Vagina (tissue), 2 donors: Measurements from ENCODE around the gene MEFV. TPM values are rescaled to one million over a fixed set of nuclear protein-coding genes. Genes with fewer than 3 reads are reported as not detected.
"Not testable (repeated sequence)": the region's sequence is repeated elsewhere in the genome, so short reads cannot be mapped to it uniquely, and the experiment has no call there.

Source experiments
- DNase-seq, 2 donors: peaks; one replicate each; pipeline ENCODE4 v3.0.0-alpha.2; 2017; ENCODE audit errors: extremely low spot score in 2 of 2
- H3K27ac ChIP-seq: fragments of 200-600 bp; sonication (generic); one replicate; pipeline ENCODE4 v1.5.1; 2019
- H3K27me3 ChIP-seq: fragments of 200-600 bp; sonication (generic); one replicate; pipeline ENCODE4 v1.5.1; 2019
- H3K36me3 ChIP-seq, 2 donors: fragments of 200-600 bp; sonication (generic); one replicate each; pipeline ENCODE4 v1.5.1; 2017 to 2019
- H3K4me1 ChIP-seq: fragments of 200-600 bp; sonication (generic); one replicate; pipeline ENCODE4 v1.5.1; 2019
- H3K4me3 ChIP-seq, 2 donors: fragments of 200-600 bp; sonication (generic); 1 replicate in 1 of 2; 2 replicates in 1 of 2; pipeline ENCODE4 v1.5.1; 2016 to 2019
- H3K9me3 ChIP-seq: fragments of 200-600 bp; sonication (generic); one replicate; pipeline ENCODE4 v1.5.1; 2019
- POLR2A ChIP-seq, 2 donors: fragments of 450-650 bp; IDR thresholded peaks; one replicate each; pipeline ENCODE4 v1.6.1; 2017; ENCODE audit warnings: antibody characterized with exemption in 2 of 2, mild to moderate bottlenecking in 2 of 2, moderate library complexity in 2 of 2
- POLR2AphosphoS5 ChIP-seq, 2 donors: sonication (generic); formaldehyde crosslinking; IDR thresholded peaks; one replicate each; pipeline ENCODE4 v1.9.0; 2017; ENCODE audit warnings: antibody characterized with exemption in 2 of 2, mild to moderate bottlenecking in 2 of 2, low read depth in 1 of 2; ENCODE audit not compliant: insufficient read depth in 1 of 2
- intact Hi-C: fragments of 100-400 bp; cut with DNase I; formaldehyde crosslinking; loops from one replicate; pipeline ENCODE4 v1.15.1; 2023
- total RNA-seq: library from RNA; depleted of rRNA; stranded (reverse); fragments of >200 nt; gene quantifications from one replicate; pipeline ENCODE4 v1.2.3, GENCODE V29; 2016
- TF ChIP-seq, protein P1 (sequence below), 3 experiments: fragments of 450-650 bp in 2 of 3; fragments of 200-600 bp in 1 of 3; sonication (generic) in 1 of 3; IDR thresholded peaks; one replicate each; pipeline ENCODE4 v1.5.1; 2017 to 2019; ENCODE audit warnings: antibody characterized with exemption in 3 of 3, mild to moderate bottlenecking in 2 of 3, moderate library complexity in 2 of 3

The MEFV gene
- total RNA-seq, 1 donor from 2014 or later: 1.5 TPM

DNA sequence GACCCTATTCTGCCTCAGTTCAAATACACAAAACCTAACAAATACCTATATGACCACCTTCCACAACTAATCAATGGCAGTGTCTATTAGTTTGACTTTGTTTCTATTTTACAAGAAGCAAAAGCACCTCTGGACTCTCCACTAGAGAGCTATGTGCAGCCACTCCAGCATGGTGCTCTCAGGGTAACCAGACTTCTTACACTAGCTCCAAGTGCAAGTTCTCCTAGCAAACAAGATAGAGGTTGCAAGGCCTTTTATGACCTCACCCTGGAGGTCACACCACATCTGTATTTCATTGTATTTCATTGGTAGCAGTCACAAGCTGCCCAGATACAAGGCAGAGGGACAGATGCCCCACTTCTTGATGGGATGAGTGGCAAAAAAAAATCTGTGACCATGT is 18.5 kb upstream of the MEFV start:
- H3K4me3 ChIP-seq: no peak overlapping the region
- no peak for TF ChIP-seq POLR2AphosphoS5 (IDR thresholded peaks at IDR 0.05; ENCODE audit: insufficient read depth in 1 of 2, low read depth in 1 of 2)
- no peak for TF ChIP-seq POLR2A (IDR thresholded peaks at IDR 0.05)
- TF ChIP-seq, protein P1, sequence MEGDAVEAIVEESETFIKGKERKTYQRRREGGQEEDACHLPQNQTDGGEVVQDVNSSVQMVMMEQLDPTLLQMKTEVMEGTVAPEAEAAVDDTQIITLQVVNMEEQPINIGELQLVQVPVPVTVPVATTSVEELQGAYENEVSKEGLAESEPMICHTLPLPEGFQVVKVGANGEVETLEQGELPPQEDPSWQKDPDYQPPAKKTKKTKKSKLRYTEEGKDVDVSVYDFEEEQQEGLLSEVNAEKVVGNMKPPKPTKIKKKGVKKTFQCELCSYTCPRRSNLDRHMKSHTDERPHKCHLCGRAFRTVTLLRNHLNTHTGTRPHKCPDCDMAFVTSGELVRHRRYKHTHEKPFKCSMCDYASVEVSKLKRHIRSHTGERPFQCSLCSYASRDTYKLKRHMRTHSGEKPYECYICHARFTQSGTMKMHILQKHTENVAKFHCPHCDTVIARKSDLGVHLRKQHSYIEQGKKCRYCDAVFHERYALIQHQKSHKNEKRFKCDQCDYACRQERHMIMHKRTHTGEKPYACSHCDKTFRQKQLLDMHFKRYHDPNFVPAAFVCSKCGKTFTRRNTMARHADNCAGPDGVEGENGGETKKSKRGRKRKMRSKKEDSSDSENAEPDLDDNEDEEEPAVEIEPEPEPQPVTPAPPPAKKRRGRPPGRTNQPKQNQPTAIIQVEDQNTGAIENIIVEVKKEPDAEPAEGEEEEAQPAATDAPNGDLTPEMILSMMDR (IDR thresholded peaks at IDR 0.05): no peak
- H3K27me3 ChIP-seq: no peaks in the 10 kb centered on the region
- H3K36me3 ChIP-seq: no peaks in the 10 kb centered on the region
- H3K4me1 ChIP-seq: no peaks in the 10 kb centered on the region
- no peaks in the 10 kb centered on the region for H3K9me3 ChIP-seq
- intact Hi-C loops: loop anchor here (10.0 kb wide), 1 partner anchor 220 kb away; the partner anchor contains the start of gene C16orf90
- no peak for DNase-seq
- H3K27ac ChIP-seq: no peak overlapping the region

DNA sequence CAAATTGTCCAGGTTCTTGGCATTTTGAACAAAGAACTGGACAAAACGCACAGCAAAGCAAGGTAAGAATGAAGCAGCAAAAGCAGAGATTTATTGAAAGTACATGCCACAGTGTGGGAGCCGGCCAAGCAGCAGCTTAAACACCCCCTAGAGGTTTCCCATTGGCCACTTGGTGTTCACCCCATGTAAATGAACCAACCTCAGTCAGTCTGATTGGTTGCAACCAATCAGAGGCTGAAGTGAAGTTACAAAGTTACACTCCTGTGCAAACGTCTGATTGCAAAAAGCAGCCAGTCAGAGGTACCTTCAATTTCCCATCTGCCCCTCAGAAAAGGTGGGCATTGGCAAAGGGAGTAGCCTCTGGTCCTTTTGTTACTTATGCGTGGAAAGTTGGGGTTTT is 18.1 kb upstream of the MEFV start:
- Histone ChIP-seq H3K36me3 (no peaks in the 10 kb centered on the region), H3K4me3 (no peak overlapping the region), H3K27me3 (no peaks in the 10 kb centered on the region), H3K27ac (no peak overlapping the region), H3K4me1 (no peaks in the 10 kb centered on the region), H3K9me3 (no peaks in the 10 kb centered on the region)
- TF ChIP-seq, protein P1 (IDR thresholded peaks at IDR 0.05): no peak
- TF ChIP-seq POLR2A (IDR thresholded peaks at IDR 0.05) (no peak), POLR2AphosphoS5 (IDR thresholded peaks at IDR 0.05; ENCODE audit: insufficient read depth in 1 of 2, low read depth in 1 of 2) (no peak)
- no peak for DNase-seq
- intact Hi-C loops: loop anchor here (10.0 kb wide), 1 partner anchor 220 kb away; the partner anchor contains the start of gene C16orf90

DNA sequence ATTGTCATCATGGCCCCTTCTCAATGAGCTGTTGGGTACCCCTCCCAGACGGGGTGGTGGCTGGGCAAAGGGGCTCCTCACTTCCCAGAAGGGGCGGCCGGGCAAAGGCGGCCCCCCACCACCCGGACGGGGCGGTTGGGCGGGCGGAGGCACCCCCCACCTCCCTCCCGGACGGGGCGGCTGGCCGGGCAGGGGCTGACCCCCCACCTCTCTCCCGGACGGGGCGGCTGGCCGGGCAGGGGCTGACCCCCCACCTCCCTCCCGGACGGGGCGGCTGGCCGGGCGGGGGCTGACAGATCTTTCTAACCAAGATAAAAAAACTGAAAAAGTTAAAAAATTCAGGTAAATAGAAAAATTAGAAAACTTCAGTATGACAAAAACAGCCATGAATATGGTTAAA is 14.8 kb upstream of the MEFV start:
- not testable (repeated sequence) for DNase-seq, H3K4me3 ChIP-seq, H3K27me3 ChIP-seq, H3K4me1 ChIP-seq, H3K27ac ChIP-seq, H3K36me3 ChIP-seq, H3K9me3 ChIP-seq
- intact Hi-C loops: loop anchor here (10.0 kb wide), 1 partner anchor 224 kb away; the partner anchor contains the start of gene C16orf90

DNA sequence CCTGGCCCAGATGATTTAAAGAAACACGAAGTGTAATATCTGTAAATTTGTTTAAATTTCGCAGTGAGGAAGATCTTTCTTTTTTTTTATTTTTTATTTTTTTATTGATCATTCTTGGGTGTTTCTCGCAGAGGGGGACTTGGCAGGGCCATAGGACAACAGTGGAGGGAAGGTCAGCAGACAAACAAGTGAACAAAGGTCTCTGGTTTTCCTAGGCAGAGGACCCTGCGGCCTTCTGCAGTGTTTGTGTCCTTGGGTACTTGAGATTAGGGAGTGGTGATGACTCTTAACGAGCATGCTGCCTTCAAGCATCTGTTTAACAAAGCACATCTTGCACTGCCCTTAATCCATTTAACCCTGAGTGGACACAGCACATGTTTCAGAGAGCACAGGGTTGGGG is 14.3 kb upstream of the MEFV start:
- not testable (repeated sequence) for DNase-seq, H3K27me3 ChIP-seq, H3K27ac ChIP-seq, H3K4me3 ChIP-seq, H3K4me1 ChIP-seq, H3K36me3 ChIP-seq, H3K9me3 ChIP-seq
- intact Hi-C loops: loop anchor here (10.0 kb wide), 1 partner anchor 224 kb away; the partner anchor contains the start of gene C16orf90

DNA sequence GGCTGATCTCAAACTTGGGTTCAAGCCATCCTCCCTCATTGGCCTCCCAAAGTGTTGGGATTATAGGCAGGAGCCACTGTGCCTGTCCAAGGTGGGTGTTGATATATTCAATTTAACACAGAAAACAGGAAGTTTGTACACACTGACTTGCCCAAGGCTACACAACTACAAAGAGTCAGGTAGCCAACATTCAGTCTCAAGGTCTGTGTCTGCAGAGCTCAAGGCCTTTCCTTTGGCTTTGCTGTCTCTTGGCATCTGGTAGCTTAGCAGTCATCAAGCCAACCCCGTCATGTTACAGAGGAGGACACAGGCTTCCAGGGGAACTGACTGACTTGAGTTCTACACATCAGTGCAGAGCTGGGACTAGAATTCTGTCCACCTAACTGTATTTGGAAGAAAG is 11.9 kb upstream of the MEFV start:
- no peak overlapping the region for H3K4me3 ChIP-seq
- DNase-seq: no peak
- peaks cover 13% of the 10 kb centered on the region for H3K4me1 ChIP-seq
- TF ChIP-seq POLR2A (IDR thresholded peaks at IDR 0.05) (no peak), POLR2AphosphoS5 (IDR thresholded peaks at IDR 0.05; ENCODE audit: insufficient read depth in 1 of 2, low read depth in 1 of 2) (no peak)
- TF ChIP-seq, protein P1 (IDR thresholded peaks at IDR 0.05): no peak
- intact Hi-C loops: no loop called here
- H3K9me3 ChIP-seq: no peaks in the 10 kb centered on the region
- peaks cover 0 to 9% of the 10 kb centered on the region in 2 donors for H3K36me3 ChIP-seq
- H3K27me3 ChIP-seq: no peaks in the 10 kb centered on the region
- no peak overlapping the region for H3K27ac ChIP-seq

DNA sequence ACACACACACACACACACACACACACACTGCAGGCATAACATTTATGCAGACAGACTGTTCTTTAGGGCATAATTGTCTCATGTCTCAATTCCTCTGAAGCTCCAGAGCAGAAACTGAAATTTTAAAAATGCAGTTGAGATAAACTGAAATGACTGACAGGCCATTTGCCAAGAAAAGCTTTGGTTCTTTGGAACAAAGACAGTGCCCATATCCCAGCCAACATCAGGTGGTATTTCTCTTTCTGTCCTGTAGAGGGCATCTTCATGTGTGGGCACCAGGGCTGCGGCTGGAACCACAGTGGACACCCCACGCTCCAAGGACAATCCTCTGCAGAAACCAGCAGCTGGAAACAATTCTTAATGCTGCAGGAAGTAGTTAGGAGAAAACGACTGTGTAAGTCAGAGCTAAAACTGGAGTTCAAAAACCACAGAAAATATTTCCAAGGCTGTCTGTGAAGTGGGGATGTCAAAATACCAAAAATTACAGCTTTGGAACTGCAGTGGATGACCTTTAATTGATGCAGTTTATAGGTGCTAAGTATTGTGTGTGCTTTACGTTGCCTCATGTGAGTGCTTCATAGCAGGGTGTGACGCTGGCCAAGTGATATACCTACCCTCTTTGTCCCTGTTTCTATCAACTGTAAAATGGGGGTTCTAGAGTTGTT is 10.6 kb upstream of the MEFV start:
- intact Hi-C loops: no loop called here

More for the DNA sequence above, 10.6 kb upstream of the MEFV start:
- no peaks in the 10 kb centered on the region for H3K9me3 ChIP-seq
- no peak for TF ChIP-seq POLR2A (IDR thresholded peaks at IDR 0.05)
- H3K27me3 ChIP-seq: no peaks in the 10 kb centered on the region
- H3K27ac ChIP-seq: no peak overlapping the region
- H3K36me3 ChIP-seq: peaks cover 0 to 9% of the 10 kb centered on the region in 2 donors
- H3K4me3 ChIP-seq: no peak overlapping the region
- H3K4me1 ChIP-seq: peaks cover 18% of the 10 kb centered on the region
- DNase-seq: no peak
